Thymus (tissue), 11 donors: Measurements from ENCODE around the gene CEP72. TPM values are rescaled to one million over a fixed set of nuclear protein-coding genes. Genes with fewer than 3 reads are reported as not detected.
A peak's percentile ranks its signal among the peaks of the same experiment; 100 is the strongest.
"Not testable (repeated sequence)": the region's sequence is repeated elsewhere in the genome, so short reads cannot be mapped to it uniquely, and the experiment has no call there.

Source experiments
- DNase-seq, 9 donors: peaks; one replicate each; pipeline ENCODE4 v3.0.0-alpha.2; 2013; ENCODE audit warnings: low spot score in 9 of 9, low read depth in 6 of 9, missing footprints in 1 of 9
- H3K27ac ChIP-seq, 2 donors: one replicate each; pipeline ENCODE4 v1.5.1; 2013; ENCODE audit warnings: control low read depth in 1 of 2, low read depth in 1 of 2, low read length in 1 of 2, mild to moderate bottlenecking in 1 of 2, moderate library complexity in 1 of 2
- H3K27me3 ChIP-seq, 2 donors: one replicate each; pipeline ENCODE4 v1.5.1; 2013; ENCODE audit warnings: low read length in 1 of 2; ENCODE audit not compliant: control insufficient read depth in 2 of 2, insufficient read depth in 1 of 2
- H3K36me3 ChIP-seq, 2 donors: one replicate each; pipeline ENCODE4 v1.5.1; 2013; ENCODE audit warnings: low read length in 1 of 2, mild to moderate bottlenecking in 1 of 2, moderate library complexity in 1 of 2; ENCODE audit not compliant: control insufficient read depth in 2 of 2, insufficient read depth in 2 of 2
- H3K4me1 ChIP-seq, 2 donors: one replicate each; pipeline ENCODE4 v1.5.1; 2013; ENCODE audit warnings: low read length in 2 of 2; ENCODE audit not compliant: control insufficient read depth in 2 of 2, insufficient read depth in 2 of 2
- H3K4me3 ChIP-seq, 2 donors: one replicate each; pipeline ENCODE4 v1.5.1; 2013; ENCODE audit warnings: low read length in 2 of 2, control low read depth in 1 of 2, mild to moderate bottlenecking in 1 of 2
- H3K9me3 ChIP-seq, 2 donors: one replicate each; pipeline ENCODE4 v1.5.1; 2013; ENCODE audit warnings: low read length in 1 of 2, mild to moderate bottlenecking in 1 of 2; ENCODE audit not compliant: control insufficient read depth in 2 of 2, insufficient read depth in 1 of 2
- WGBS: extraction: QIAGEN DNeasy Blood & Tissue Kit; methylation state at CpG from one replicate; pipeline ENCODE4 v1.1.7; 2013; 5-methylcytosine and 5-hydroxymethylcytosine counted together
- polyA plus RNA-seq: library from polyadenylated mRNA; stranded (reverse); fragments of 200-250 nt; gene quantifications from one replicate; pipeline ENCODE4 v1.2.3, GENCODE V29; 2013
- total RNA-seq: library from RNA; stranded (reverse); fragments of 120-200 nt; gene quantifications from one replicate; pipeline ENCODE4 v1.2.4, GENCODE V29; 2013
- donor health status: healthy.

CEP72 gene
- total and polyA plus RNA-seq, 2 donors: 5.0 to 6.0 TPM

DNA sequence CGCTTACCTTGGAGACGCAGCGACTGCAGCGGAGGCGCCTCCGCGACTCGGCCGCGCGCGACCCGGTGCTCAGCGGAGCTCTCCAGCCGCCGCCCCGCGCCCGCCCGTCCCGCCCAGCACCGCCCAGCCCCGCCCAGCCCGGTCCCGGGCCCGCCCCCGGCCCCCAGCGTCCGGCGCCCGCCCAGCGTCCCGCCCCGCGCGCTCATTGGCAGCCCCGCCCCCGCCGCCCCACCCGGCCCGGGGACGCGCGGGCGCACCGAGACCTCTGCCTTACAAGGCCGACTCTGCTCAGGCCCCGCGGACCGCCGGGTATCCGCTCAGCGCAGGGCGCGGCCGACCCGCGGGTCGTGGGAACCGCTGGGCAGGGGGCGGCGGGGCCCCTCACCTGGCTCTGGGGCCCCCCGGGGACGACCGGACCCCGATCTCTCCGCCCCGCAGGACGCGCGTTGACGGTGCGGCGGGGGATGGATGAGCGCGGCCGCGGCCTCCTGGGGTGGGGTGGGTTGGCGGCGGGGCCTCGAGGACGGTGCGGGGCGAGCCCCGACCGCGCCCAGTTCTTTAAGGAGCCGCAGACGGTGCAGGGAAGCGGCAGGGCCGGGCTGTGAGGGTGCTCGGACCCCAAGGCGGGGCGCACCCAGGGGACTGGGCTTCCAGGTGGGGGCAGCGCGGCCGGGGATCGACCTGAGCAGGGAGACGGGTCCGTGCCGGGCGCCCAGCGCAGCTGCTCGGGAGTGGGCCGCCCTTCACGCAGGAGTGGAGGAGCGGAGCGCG, 81.3 kb downstream of the CEP72 start, which contains the start of gene TPPP:
Gene TPPP (minus strand): TSS at position 82 of the 771 bp plus-strand sequence. CDS start 15,292 bp downstream, outside the sequence.
- WGBS: under 1% methylated on average over 100 of the region's 109 CpGs

DNA sequence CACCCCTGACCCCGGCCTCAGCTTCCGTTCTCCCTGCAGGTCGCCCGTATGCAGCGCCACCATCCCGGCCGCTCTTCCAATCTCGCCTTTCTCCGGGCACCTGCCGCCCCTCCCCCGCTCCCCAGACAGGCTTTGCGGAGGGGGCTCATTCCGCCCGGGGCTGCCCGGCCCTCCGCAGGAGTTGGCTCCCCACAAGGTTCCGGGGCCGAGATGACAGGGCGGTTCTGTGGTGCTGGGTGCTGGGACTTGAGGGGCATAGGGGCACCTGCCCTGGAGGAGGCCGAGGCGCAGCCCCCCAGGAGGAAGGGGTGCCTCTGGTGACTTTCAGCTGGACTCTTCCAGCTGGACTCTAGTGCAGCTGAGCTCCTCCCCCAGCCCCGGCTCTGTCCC, 81.9 kb downstream of the CEP72 start:
- WGBS: 1% methylated on average over 21 of the region's 22 CpGs
- not testable (repeated sequence) for H3K4me1 ChIP-seq, H3K27ac ChIP-seq, H3K36me3 ChIP-seq, DNase-seq, H3K9me3 ChIP-seq, H3K4me3 ChIP-seq
- H3K27me3 ChIP-seq: peaks cover 18 to 30% of the 10 kb centered on the region in 2 donors

More for the DNA sequence above, 81.3 kb downstream of the CEP72 start, which contains the start of gene TPPP:
- peaks cover 18 to 30% of the 10 kb centered on the region in 2 donors for H3K27me3 ChIP-seq
- not testable (repeated sequence) for H3K4me1 ChIP-seq, H3K9me3 ChIP-seq, H3K36me3 ChIP-seq, H3K27ac ChIP-seq
- DNase-seq: peak in 5 of 9 donors; percentile 27 to 58 (median 35)
- H3K4me3 ChIP-seq: peak within 1 kb of the TSS in 1 of 2 donors; percentile 52

DNA sequence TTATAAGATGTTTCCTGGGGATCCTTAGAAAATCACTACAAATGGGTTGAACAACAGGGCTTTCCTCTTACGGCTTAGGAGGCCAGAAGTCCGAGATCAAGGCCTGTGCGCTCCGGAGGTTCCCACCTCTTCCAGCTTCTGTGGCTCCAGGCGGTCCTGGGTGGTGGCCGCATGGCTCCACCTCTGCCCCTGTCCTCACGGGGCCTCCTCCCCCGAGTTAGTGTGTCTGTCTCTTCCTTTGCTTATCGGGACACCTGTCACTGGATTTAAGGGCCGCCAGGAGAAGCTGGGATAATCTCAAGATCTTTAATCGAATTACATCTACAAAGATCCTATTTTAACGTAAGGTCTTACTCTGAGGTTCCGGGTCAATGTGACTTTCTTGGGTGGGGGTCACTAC, 83.3 kb downstream of the CEP72 start:
- not testable (repeated sequence) for H3K4me3 ChIP-seq, H3K27ac ChIP-seq, DNase-seq, H3K4me1 ChIP-seq, H3K9me3 ChIP-seq, H3K36me3 ChIP-seq
- 94% methylated on average over 9 of the region's 13 CpGs for WGBS
- peaks cover 18 to 30% of the 10 kb centered on the region in 2 donors for H3K27me3 ChIP-seq

DNA sequence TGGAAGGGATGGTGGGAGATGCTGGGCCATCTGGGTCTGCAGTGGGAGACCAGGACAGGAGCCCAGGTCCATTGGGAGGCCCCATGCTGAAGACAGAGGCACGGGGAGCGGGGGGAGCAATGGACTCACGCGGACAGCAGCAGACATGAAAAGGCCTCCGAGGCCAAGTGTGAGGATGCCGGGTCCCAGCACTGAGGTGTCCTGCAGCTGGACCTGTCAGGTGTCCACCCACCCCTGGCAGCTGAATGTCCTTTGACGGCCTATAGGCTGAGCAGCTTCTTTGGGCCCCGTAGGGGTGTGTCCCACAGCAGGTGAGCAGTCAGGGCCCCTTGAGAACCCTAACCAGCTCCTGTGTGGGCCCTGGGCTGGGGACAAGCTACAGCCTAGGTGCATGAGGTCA, 84.1 kb downstream of the CEP72 start:
- not testable (repeated sequence) for DNase-seq, H3K36me3 ChIP-seq, H3K27ac ChIP-seq, H3K9me3 ChIP-seq, H3K4me1 ChIP-seq, H3K4me3 ChIP-seq
- WGBS: 96% methylated on average over 8 of the region's 8 CpGs
- H3K27me3 ChIP-seq: peaks cover 18 to 30% of the 10 kb centered on the region in 2 donors

DNA sequence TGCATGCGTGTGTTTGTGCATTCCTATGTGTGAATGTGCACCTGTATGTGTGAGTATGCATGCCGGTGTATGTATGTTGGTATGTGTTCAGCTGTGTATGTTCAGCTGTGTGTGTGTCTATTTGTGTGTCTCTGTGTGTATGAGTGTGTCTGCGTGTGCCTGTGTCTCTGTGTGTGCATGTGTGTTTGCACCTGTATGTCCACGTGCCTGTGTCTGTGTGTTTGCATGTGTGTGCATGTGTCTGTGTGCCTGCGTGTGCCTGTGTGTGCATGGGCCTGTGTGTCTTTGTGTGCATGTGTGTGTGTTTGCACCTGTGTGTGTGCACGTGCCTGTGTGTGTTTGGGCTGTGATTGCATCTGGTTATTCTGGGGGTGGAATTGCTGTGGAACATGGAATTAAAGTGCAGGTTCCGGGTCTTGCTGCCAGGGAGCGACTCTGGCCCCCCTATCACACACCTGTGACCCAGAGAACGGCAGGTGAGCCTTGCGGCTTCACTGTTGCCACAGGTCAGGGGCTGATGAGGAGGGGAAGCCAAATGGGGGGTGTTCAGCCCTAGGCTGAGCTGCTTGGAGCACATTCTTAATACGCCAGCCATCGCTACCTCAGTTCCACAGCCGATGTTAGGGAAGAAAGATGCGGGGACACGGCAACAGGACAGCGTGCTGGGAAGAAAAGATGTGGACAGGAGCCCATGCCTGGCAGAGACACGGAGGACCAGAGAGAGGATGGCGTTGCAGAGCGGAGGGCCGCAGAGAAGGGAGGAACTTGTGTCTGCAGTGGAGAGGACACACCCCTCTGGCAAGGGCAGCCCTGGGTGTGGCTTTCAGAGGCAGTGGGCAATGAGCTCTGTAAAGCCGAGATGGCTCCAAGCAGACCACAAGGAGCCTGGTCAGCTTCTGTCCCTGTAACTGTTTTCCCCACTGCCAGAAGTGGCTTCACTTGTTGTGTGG, 84.9 kb downstream of the CEP72 start:
- not testable (repeated sequence) for H3K36me3 ChIP-seq, H3K27ac ChIP-seq, H3K4me1 ChIP-seq, H3K4me3 ChIP-seq, DNase-seq, H3K9me3 ChIP-seq
- 92% methylated on average over 21 of the region's 21 CpGs for WGBS
- peaks cover 15 to 26% of the 10 kb centered on the region in 2 donors for H3K27me3 ChIP-seq

Other genes starting within 250 kb of the CEP72 start
- 27.2 TPM for gene EXOC3, start 169.2 kb upstream of the CEP72 start, total RNA-seq
- gene EXOC3, start 169.2 kb upstream of the CEP72 start, polyA plus RNA-seq: 60.0 TPM
- gene SLC9A3, start 87.9 kb upstream of the CEP72 start, total RNA-seq: 1.3 TPM
- 1.9 TPM for gene SLC9A3, start 87.9 kb upstream of the CEP72 start, polyA plus RNA-seq
- gene TPPP, start 81.0 kb downstream of the CEP72 start, total RNA-seq: 0.24 TPM
- 0.64 TPM for gene TPPP, start 81.0 kb downstream of the CEP72 start, polyA plus RNA-seq
- 0.71 TPM for gene ZDHHC11B, start 172.4 kb downstream of the CEP72 start, total RNA-seq
- gene ZDHHC11B, start 172.4 kb downstream of the CEP72 start, polyA plus RNA-seq: 2.2 TPM
- gene ZDHHC11, start 238.6 kb downstream of the CEP72 start, total RNA-seq: 1.1 TPM
- 9.6 TPM for gene ZDHHC11, start 238.6 kb downstream of the CEP72 start, polyA plus RNA-seq